PFSK-1 (cell line): ENCODE measurements around the gene ADPRHL1.

Experiments
- FOXP2 ChIP-seq: optimal IDR thresholded peaks from 2 replicates; pipeline ENCODE3; 2011; ENCODE audit warnings: borderline replicate concordance, control low read depth, inconsistent platforms; ENCODE audit not compliant: insufficient read depth; ENCODE audit errors: extremely low read length, extremely low read depth
- POLR2AphosphoS5 ChIP-seq: IDR thresholded peaks from 2 replicates; pipeline ENCODE4 v1.6.1; 2012; ENCODE audit warnings: low read depth, mild to moderate bottlenecking, control low read depth, low read length, moderate library complexity
- REST ChIP-seq, 2 experiments: IDR thresholded peaks; 2 replicates each; pipeline versions ENCODE4 v1.6.1 to v1.8.0; 2011 to 2012; ENCODE audit warnings: low read depth in 2 of 2, low read length in 2 of 2, control low read depth in 1 of 2, inconsistent platforms in 1 of 2, mild to moderate bottlenecking in 1 of 2, moderate library complexity in 1 of 2; ENCODE audit not compliant: insufficient read depth in 1 of 2
- SIN3A ChIP-seq: IDR thresholded peaks from 2 replicates; pipeline ENCODE4 v1.6.1; 2012; ENCODE audit warnings: mild to moderate bottlenecking, low read length, moderate library complexity, borderline replicate concordance; ENCODE audit not compliant: insufficient read depth
- TAF1 ChIP-seq: IDR thresholded peaks from 2 replicates; pipeline ENCODE4 v1.6.1; 2012; ENCODE audit warnings: low read length, control low read depth, borderline replicate concordance; ENCODE audit not compliant: insufficient read depth

The ADPRHL1 gene

GRCh38 chr13:113490496-113491417 is 37.5 kb upstream of the ADPRHL1 start, which contains the start of gene DCUN1D2:
Gene DCUN1D2, minus strand, starts transcription at chr13:113490711. Its CDS starts 42 bp downstream, at chr13:113490669.
- TF ChIP-seq REST (IDR thresholded peaks at IDR 0.05; ENCODE audit: insufficient read depth in 1 of 2, low read depth in 2 of 2, low read length in 2 of 2) (no peak), TAF1 (peak; percentile 53; the same call in 1 of the 2 replicates), SIN3A (no peak; the same call in 1 of the 2 replicates), POLR2AphosphoS5 (peak; percentile 47), FOXP2 (peak; percentile 64)

GRCh38 chr13:113489549-113490495 is 36.5 kb upstream of the ADPRHL1 start:
- TF ChIP-seq SIN3A (no peak), FOXP2 (no peak), POLR2AphosphoS5 (no peak), TAF1 (no peak), REST (IDR thresholded peaks at IDR 0.05; ENCODE audit: insufficient read depth in 1 of 2, low read depth in 2 of 2, low read length in 2 of 2) (no peak)

- no peak for TF ChIP-seq POLR2AphosphoS5
- TF ChIP-seq SIN3A = no peak
- no peak for TF ChIP-seq REST (IDR thresholded peaks at IDR 0.05; ENCODE audit: insufficient read depth in 1 of 2, low read depth in 2 of 2, low read length in 2 of 2)
- no peak for TF ChIP-seq TAF1
- no peak for TF ChIP-seq FOXP2
Observed at GRCh38 chr13:113489171-113489548, 35.9 kb upstream of the ADPRHL1 start.

GRCh38 chr13:113488283-113488682 is 35.0 kb upstream of the ADPRHL1 start:
- TF ChIP-seq POLR2AphosphoS5 (no peak), TAF1 (no peak), REST (IDR thresholded peaks at IDR 0.05; ENCODE audit: insufficient read depth in 1 of 2, low read depth in 2 of 2, low read length in 2 of 2) (no peak), FOXP2 (no peak), SIN3A (no peak)
